Measurements from ENCODE around the gene KRT4.

DNA sequence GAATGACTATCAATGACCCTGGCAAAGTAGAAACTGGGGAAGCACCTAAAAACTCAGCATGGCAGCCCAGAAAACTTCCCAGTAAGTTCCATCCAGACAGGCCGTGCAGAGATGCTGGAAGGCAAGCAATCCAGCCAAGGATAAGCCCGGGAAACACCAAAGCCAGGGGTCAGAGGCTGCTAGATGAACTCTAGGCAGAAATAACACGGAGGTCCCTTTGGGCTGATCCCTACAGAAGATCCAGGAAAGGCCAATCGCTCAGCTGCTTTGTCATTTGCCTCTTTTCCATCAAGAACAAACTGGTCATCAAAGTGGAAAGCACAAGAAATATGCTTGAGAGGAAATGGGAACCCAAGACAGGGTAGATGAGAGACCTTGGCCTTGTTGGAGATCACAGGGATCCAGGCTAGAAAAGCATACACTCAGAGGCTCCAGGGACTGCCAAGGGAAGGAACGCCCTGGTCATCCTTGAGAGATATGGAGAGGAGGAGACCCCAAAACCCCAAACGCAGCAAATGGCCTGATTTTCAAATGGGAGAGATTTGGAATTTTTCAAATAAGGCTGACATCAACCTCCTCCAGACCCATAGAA is 13.7 kb upstream of the KRT4 start:
- TF ChIP-seq CTCF (conservative IDR thresholded peaks at IDR 0.05 in 1 of 2, IDR thresholded peaks at IDR 0.05 in 1 of 2; ENCODE audit: extremely low read depth in 1 of 2, insufficient read depth in 1 of 2, low read depth in 1 of 2, low read length in 2 of 2) (no peak), EZH2 (IDR thresholded peaks at IDR 0.05; ENCODE audit: borderline replicate concordance, low read length) (no peak)

Data from mammary epithelial cell (primary cell).